HG02973 (cell line): ENCODE data around the gene RGS7BP.

ENCODE experiments used
- ATAC-seq: cut with Tn5 transposase; IDR thresholded peaks from one replicate; pipeline ENCODE4 v1.9.1; 2021; ENCODE audit warnings: moderate library complexity; ENCODE audit not compliant: unreplicated experiment

Gene RGS7BP

DNA sequence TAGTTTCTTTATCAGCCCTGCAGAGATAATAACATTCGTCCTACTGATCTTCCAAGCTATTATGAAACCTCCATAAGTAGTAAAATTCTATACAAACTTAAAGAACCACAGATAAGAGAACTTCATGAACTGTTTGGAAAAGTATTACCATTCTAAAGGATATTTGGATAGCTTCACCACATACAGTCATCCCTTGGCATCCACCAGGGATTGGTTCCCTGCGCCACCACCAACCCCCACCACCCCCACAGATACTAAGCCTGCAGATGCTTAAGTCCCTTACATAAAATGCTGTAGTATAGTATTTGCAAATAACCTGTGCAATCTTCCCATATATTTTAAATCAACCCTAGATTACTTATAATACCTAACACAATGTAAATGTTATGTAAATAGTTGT lies 123.1 kb downstream of the RGS7BP start:
- ATAC-seq = no peak

DNA sequence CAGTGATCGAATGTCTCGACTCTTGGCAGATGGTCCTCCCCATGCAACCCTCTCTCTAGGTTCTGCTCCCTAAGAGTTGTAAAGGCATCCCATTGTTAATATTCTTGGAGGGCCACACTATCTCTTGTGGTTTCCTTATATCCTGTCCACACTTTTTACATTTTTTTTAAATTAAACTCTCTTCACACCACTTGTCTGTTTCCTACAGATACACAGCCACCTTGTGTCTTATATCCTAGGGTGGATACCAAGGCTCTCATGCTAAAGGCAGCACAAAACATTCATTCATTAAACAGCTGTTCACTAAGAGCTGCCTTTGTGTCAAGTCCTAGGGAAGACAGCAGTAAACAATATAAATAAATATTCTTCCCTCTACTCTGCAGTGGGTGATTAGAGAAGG lies 124.0 kb downstream of the RGS7BP start:
- ATAC-seq = no peak

DNA sequence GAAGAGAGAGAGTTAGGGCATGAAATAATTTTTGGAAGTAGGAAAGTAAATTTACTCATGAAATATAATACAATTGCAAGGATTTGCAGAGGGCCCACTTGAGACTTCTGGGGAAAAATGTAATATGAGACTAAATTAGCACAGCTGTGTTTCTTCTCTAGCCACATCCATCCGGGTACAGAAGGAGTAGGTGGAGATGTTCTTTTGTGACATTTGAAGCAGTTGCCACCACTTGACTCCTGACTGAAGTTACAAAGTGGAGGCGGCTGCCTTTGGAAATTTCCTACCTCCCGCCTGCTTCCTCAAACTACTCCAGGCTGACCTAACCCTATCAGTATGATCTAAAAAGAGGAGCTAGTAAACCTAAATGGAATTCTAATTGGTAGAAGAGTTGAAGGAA lies 126.4 kb downstream of the RGS7BP start:
- no peak for ATAC-seq

DNA sequence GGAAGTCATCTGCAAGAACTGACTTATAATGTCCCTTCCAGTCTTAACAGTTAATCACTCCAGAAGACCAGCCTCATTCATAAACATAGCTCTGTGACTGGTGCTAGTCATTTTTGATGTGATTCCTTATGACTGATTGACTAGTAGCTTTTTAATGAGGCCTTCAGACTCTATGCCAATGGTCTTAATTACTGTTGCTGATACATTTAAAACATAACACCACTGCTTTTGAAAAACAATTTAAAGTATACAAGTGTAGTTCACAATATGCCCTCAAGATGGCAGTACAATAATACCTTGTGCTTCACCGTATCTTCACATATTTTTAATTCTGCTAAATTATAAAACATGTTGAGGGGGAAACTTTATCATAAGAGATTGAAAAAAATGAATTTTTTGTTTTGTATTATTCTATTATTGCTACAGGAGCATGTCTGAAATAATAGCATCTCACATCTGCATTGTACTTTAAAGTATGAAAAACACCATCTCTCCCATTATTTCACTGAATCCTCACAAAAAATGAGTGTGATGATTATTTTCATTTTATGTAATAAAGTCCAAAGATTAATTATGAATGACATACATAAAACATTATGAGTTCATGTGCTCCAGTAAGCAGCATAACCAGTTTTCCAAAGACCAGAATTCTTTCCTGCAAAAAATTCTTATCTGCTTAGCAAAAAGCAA lies 129.3 kb downstream of the RGS7BP start:
- ATAC-seq = no peak

DNA sequence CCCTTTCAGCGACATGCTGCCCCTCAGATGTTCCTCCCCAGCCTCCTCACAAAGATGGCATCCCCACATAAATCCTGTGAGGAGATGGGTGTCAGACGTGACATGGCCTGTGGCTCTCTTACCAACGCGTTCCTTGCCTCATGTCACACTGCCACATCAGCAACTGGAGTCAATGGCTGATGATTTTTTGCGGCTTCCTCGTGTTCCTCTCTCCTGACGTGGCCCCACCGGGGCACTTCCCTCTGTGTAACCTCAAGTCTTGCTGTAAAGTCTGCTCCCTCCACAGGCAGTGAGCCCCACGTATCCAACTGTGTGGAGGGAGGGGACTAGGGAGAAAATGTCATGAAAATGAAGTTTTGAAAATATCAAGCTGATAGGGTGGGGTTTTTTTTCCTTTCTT lies 131.3 kb downstream of the RGS7BP start:
- ATAC-seq = no peak

DNA sequence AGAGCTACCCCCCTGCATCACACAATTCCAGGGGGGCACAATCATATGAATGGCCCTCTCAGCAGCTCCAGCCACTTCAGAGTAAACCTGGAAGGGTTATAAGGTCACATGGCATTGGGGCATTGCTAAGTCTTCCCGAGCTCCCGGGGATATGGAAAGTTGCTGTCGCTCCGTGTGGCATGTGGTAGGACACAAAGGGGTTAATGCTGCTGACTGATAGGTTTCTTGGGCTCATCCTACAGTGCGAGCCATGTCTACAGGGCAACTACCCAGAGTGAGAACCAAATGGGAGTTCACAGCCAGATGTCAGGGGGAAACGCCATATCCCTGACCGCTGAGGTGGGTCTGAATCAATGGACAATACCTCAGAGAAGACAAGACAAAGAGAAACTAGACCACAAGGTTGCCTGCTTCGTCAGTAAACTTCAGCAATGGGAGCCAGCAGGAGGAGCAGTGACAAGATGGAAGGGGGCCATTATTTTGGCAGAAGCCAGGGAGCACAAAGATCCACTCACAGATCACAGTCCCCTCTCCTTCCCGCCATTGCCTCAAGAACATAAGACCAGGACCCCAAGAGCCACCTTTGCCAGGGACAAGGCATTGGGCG lies 132.1 kb downstream of the RGS7BP start:
- no peak for ATAC-seq

DNA sequence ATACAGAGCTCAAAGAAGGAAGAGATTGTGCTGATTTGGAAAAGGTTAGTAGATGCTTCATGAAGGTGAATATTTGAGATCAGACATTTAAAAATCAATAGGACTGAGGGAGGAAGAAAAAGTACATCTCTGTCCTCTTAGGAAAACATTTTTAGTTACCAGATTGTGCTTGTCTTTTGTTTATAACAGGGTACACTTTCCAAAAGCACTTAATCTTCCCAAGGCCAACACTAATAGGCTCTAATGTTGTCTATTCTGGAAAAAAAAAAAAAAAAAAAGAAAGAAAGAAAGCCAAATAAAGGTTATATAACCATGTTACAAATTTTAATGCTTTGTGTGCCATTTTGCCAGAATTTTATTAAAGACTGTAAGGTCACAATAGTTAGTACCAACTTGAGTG lies 139.0 kb downstream of the RGS7BP start:
- no peak for ATAC-seq

DNA sequence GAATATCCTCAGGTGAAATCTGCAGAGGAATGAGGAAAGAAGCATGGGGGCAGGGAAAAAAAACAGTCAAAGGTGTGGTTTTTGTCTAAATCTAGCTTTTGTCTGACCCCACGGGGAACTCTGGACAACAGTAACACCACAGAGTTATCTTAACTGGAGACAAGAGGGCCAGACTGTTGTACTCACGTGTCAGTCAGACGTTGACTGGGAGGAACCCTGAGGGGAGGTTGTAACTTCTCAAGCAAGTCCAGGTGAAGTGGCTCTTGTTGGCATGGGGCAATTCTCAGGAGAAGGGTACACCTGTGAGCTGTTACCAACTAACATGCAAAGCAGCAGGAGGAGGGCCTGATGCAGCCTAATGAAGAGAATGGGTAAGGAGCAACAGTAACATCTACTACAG lies 140.4 kb downstream of the RGS7BP start:
- no peak for ATAC-seq

DNA sequence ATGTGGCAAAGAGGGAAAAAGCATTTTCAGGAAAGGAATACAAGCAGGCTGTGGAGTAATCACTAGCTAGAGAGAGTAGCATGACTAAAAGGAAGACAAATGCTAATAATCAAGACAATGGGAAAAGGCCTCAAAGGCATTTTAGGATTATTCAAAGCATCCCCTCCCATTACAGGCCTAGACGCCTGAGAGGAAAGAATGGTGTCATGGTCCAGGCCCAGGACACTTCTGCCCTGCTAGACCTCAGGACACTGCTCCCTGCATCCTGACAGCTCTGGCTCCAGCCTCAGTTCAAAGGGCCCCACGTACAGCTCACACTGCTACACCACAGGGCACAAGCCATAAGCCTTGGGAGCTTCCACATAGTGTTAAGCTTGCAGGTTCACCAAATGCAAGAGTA lies 143.7 kb downstream of the RGS7BP start:
- ATAC-seq = no peak

DNA sequence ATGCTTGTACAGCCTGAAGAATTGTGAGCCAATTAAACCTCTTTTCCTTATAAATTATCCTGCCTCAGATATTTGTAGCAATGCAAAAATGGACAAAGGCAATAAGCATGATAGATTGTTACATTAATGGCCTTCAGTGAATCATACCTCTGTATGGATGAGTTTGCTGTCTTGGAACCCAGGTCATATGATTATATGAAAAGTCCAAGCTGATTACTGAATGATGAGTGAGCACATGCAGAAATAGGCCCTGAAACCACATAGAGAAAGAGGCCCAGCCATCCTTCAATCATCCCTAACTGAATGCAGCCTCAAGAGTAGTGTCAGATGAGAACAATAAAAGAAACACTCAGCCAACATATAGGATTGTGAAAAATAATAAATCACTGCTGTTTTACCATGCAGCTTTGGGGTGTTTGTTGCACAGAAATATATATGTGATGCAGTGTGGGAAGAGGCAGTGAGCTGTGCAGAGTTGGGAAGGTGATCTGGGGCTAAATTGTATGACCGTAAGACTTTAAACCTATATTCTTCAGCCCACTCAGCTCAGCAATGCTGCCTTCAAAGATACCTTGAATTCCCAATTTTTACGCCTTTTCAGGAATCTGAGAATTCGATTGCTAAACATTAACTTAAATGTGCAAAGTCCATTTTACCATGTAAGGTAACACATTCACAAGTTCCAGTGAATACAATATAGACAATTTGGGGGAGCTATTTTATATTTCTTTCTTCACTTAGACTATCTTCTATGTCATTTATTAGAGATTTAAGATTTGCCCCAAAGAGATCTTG lies 148.1 kb downstream of the RGS7BP start:
- no peak for ATAC-seq

DNA sequence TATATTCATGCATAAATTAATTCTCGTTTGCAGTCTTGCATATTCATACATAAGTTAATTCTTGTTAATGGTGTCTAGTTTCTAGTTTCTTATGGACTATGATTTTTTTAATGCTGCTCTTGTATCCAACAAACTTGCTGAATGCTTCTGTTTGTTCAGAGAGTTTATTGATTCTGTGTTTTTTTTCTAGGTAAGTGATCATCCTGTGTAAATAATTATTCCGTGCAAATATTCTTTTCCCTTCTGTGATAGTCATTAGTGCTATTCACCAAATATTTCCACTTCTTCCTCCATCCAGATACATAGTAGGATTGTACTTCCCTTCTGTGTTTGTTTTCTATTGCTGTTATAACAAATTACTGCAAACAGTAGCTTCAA lies 148.7 kb downstream of the RGS7BP start:
- ATAC-seq = no peak

DNA sequence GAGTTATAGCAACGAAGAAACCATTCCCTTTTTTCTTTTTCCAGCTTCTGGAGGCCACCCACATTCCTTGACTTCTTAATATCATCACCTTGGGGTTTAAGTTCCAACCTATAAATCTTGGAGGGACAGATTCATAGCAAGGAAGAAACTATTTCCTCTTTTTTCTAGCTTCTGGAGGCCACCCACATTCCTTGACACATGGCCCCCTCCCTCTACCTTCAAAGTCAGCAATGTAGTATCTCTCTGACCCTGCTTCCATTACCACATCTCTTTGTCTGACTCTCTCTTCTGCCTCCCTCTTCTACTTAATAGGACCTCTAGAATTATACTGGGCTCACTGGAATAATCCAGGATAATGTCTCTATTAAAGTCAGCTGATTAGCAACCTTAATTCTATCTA lies 149.8 kb downstream of the RGS7BP start:
- ATAC-seq = no peak

DNA sequence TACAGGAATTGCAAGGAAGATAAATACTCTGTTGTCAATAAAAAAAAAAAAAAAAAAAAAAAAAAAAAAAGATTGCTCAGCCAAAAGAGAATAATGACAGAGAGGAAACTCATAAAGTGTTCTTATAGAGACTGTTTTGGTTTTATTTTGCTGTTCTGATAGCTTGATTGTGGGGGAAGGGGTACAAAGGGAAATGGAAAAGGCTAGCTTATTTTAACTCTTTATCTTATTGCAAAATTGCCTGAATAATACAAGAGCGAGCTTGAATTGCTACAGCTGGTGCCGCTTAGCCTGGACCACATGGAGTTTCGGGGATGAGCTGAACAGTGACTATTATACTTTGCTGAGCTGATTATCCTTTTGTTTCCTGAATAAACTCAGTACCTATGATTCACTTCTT lies 153.5 kb downstream of the RGS7BP start:
- no peak for ATAC-seq
